HG02973 (cell line): ENCODE data around the gene HDAC3.

Experiments
- ATAC-seq: cut with Tn5 transposase; IDR thresholded peaks from one replicate; pipeline ENCODE4 v1.9.1; 2021; ENCODE audit warnings: moderate library complexity; ENCODE audit not compliant: unreplicated experiment

Gene HDAC3

DNA sequence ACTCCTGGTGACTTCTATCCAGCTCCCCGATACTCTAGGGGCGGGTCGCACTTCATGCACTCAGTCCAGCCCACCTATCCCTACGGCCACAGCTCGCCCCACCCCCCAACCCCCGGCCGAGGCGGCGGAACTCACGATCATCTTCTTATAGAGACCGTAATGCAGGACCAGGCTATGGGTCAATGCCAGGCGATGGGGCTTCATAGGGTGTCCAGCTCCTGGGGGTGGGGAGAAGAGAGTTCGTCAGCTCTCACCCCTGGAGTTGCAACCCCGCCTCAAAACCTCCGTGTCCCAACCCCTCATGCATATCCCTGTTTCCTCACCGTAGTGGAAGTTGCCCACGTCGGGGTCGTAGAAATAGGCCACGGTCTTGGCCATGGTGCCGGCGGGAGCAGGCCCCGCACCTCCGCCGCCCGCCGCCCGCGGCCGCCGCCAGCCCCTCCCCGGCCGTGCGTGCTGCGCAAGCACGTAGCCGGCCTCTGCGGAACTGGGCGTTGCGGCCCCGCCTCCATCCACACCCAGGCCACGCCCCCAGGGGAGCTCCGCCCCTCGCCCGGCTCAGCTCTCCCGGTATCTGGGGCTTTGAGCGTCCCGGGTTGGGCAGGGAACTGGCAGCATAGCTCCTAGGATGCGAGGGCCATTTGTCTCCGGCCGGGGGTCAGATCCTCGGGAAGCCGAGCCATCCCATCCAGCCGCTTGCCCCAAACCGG lies at the start of gene HDAC3, which contains the start of gene RELL2:
HDAC3 (minus strand) TSS at position 437 of the 710 bp plus-strand sequence; CDS start at position 378, 59 bp downstream.
RELL2 (plus strand) TSS at position 585 of the 710 bp plus-strand sequence. CDS start 1,229 bp downstream, outside the sequence.
- peak; percentile 70 for ATAC-seq

DNA sequence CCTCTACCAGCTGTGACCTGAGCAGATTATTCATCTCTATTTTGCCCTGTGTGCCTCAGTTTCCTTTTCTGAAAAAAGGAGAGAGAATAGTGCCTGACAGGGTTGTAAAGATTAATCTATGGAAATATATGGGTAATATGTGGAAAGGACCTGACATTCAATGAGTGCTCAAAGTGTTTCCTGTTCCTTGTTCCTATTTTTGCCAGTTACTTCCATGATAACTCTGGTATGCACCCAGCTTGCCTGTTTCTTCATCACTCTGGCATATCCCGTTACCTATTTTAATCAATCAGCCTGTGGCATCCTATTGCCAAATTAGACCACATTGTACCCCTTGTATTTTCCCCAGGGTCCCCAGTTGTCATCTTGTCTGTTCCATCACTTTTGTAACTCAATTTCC lies 48.9 kb upstream of the HDAC3 start:
- no peak for ATAC-seq

DNA sequence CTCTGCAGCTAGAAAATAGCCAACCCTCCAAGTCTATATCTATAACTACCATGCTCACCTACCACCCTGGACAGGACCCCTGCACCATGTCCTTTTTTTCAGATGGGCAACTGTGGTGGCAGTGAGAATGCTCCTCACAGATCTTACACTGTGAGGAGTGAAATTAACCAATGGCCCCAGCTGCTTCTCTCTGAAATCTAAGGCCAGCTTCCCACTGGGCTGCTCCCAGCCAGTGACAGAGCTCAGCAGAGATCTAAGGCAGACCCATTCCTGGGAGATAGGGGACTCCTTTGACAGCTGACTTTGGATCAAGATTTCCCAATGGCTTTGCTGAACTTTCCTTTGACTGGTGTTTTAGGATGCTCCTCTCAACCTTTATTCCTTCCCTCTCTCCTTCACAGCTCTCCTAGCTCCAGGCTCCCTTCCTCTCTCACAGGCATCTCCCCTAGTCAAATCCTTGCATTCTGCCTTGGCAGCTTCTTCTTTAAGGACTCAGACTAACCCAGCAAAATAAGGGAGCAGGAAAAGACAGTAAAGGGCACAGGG lies 47.0 kb upstream of the HDAC3 start:
- ATAC-seq, result no peak

DNA sequence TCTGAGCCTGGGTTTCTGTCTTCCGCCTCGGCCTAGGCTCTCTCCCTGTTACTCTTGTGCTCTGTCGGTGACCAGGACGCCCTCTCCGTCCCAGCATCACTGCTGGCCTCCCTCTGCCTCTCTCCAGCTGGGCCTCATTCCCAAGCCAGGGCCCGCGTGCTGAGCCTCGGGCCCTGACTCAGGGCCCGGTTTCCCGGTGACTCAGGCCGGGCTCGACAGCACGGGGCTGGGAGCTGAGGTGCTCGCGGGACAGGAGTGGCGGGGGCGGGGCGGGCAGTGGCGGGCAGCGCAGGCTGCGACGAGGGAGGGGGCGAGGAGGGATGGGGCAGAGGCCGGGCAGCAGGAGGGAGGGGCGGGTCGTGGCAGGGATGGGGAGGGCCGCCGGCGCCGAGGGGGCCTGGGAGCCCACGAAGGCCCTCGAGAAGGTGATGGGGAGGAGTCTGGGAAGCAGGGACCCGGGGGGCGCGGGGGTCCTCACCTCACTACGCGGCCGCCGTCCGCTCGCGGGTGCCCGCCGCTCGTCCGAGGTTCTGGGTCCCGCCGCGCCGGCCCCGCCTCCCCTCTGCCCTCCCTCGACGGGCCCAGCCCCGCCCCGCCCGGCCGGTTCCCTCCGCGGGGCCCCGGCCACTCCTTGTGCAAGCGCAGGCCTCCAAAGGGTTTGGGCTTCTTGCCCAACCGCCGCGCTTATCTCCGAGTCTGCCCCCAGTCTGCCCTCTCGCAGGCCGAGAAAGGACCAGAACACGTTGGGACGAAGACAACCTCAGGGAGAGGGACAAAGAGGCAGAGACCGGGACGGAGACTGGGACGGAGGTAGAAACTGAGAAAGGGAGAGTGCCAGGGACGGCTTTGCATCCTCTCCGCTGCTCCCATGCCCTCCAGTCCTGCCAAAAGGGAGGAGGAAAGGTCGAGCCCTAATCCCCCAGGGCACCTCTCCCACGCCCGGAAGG lies 45.3 kb upstream of the HDAC3 start, which contains the start of gene ARAP3:
ARAP3 (minus strand) TSS at position 536 of the 947 bp plus-strand sequence. CDS start 1,744 bp downstream, outside the sequence.
- ATAC-seq, result no peak

DNA sequence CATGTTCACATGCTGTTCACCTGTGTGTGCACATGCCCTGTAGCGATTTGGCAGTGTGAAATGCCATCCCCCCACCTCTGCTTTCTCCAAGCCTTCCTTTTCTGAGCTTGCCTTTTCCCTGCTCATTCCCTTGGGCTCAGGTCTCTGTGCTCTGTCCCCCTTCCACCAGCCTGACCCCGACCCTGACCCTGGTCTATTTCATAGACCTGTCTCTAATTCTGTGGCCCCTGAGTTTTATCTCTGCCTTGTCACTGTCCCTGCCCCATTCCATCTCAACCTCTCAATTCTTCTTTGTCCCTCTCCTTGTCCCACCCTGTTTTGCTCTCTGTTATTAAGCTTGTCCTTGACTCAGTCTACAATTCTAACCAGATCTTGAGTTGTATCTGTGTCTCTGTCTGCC lies 44.6 kb upstream of the HDAC3 start:
- no peak for ATAC-seq

DNA sequence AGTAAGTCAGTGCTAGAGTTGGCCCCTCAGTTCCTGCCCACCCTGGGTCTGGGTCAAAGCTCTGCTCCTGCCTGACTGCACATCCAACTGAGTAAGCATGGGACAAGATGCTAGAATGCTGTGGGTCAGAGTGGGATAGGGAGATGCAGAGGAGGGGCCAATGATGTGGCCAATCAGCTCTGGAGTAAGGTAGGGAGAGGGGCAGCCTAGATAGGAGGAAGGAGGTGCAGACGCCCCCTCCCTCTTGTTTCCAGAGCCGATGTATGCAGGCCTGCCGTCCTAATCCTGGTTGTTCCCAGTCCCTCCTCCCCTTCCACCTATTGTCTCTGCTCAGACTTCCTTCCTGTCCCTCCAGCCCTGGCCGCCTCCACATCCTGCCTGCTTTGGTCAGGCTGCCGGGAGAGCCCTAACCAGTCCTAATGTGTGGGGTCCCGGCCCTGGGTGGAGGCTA lies 44.1 kb upstream of the HDAC3 start:
- no peak for ATAC-seq

DNA sequence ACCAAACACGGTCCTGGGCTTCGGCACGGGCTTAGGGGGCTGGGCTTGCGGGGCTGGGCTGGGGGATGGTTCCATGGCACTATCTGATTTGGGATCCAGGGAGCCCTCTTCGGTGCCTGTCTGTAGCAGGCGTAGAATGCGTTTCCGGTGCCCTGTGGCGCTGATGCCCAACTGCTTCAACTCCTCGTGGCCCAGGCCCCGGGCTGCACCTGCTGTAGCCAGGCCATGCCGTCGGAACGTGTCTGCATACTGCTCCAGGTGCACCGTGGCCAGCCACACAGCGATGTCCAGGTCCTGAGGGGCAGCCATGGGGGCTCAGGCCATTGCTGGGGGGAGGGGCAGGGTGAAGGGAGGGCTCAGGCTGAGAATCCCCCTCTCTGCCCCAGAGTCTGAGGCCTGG lies 43.5 kb upstream of the HDAC3 start:
- ATAC-seq, result no peak

DNA sequence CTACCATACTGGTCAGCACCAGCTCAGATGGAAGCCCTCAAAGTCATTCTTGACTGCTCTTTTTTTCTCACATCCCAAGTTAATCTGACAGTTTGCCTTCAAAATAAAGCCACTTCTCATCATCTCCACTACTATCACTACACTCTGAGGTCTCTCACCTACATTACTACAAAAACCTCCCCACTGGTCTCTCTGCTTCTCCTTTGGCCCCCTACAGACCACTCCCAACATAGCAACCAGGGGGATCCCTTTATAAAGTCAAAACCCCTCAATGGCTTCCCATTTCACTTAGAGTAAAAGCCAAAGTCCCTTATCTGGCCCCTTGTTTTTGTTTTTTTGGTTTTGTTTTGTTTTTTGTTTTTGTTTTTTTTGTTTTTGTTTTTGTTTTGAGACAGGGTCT lies 40.8 kb upstream of the HDAC3 start:
- ATAC-seq, result no peak

DNA sequence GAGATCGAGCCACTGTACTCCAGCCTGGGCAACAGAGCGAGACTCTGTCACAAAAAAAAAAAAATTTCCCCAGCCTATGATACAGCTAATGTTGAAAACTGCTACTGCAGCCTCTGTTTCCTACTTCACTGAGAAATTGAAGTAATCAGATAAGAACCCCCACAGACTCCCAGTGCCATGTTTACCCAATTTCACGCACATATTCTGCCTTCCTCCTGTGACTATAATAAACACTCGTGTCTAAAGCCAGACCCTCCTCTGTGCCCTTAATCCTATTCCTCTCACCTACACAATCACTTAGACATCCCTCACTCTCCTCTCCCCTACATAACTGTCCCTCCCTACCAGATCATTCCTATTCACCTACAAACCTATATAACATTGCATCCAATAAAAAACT lies 39.0 kb upstream of the HDAC3 start:
- ATAC-seq, result no peak

DNA sequence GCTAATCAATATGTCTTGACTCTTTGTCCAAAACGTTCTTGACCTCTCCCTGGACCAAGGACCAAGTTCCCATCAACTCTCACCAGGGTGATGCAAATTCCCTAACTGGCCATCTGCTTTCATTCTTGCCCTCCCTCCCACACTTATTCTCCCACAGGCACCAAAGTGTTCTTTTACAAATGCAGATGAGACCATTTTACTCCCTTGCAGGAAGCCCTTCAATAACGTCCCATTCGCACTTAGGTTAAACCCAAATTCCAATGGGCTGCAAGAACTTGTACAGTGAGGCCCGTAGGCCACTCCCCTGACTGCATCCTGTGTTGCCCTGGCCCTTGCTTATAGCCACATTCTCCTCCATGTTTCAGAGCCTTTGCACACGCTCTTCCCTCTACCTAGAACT lies 38.1 kb upstream of the HDAC3 start:
- no peak for ATAC-seq

DNA sequence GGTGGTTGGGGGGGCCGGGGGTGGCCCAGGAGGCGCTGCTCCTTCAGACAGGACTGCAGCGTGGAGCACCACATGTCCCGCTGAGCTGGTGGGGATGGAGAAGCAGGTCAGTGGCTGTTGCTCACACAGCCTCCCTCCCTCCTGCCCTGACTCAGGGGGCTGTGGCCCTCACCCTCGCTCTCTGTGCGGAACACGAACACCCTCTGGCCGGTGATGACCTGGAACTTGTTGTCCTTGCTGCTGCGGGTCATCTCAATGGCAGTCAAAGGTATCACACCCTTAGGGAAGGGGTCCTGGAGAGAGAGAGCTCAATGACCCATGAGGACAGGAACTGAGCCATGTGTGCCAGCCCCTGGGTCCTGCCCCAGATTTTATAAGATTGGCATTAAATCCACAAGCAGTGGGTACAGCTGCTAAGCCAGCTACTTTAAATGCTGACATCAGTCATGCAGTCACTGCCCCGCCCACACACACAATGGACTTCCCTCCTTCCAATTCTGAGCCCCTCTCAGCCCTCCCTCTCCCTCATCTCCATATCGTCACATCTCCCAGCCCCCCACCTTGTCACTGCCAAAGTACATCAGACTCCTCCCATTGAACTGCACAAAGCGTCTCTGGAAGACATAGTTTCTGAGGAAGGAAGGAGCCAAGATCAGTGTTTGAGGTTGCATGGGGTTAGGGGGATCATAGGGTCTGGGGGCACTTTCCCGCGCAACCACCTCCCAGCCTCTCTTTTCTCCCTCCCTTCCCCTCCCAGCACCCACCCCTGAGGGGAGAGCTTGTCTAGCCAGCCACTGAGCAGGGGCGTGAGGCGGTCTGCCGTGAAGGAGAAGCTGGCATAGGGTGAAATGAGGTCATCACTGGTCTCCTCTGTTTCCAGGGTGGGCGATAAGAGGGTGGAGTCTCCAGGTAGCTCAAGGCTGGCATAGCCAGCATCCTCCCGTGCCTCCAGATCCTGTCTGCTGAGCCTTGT lies 36.5 kb upstream of the HDAC3 start:
- ATAC-seq, result no peak

DNA sequence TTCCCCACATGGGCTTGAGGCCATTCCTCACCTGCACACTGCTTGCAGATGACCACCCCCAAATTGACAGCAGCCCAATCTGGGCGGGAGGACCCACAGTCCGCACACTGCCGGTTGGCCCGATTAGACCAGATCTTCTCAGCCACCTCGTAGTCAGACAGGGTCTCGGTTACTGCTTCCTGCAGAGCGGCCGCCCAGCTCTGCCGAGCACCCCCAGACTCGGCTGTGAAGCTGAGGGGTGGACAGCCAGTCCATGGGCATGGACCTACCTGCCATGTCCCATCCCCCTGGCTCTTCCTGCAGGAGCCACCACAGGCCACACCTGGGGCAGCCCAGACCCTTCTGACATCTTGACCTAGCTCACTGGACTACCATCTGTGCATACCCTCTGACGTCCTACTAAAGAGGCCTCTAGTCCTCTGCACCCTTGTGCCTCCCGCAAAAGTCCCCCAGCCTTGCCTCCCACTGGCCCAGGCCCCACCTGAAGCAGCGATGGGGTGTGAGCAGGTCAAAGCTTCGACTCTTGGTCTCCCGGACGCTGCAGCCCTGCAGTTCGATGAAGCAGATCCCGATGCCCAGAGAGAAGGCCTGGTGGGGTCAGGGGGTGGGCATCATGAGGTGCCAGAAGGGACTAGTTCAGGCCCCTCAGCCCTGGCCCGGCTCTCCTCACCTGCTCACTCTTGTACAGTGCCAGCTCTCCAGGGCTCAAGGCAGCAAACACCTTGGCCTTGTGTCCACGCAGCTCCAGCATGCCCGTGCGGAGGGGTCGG lies 35.6 kb upstream of the HDAC3 start:
- no peak for ATAC-seq

DNA sequence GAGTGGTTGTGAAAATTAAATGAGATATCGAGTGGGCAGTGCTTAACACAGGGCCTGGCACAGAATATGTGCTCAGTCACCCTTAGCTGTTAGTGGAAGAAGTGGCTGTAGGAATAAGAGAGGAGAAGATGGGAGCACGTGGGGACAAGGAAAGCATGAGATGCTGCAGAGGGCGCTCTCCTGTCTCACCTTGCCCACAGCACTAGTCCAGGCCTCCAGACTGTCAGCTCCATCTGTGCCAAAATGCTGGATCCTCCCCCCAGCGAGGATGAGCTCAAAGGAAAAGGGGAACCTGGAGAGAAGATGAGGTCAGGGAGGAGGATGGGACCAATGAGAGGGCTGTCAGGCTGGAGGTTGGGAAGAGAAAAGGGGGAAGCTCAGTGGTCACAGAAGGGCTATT lies 32.9 kb upstream of the HDAC3 start:
- no peak for ATAC-seq

DNA sequence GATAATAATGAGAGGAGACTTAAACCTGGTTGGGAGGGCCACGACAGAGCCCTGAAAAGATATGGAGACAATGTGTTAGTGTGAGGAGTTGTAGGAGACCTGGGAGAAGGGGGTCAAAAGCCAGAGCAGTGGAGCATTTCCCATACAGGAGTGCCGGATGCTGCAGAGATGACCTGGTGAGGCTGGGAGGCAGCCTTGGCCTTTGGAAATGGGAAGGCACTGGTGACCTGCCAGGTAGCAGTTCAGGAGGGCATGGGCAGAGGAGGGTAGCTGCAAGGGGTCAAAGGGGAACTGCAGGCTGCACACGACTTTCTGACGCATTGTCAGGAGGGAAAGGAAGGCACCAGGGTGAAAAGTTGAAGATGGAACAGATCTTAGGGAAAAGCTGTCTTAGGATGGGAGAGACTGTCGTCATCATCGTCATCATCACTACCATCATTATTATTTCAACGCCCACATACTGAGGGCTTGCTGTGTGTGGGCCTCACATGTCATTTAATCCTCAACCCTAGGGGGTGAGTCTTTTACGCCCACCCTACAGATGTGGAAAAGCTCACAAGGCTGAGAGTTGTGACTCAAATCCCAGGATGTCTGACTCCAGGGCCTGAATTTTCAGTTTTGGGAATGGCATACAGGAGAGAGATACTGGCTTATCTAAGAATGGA lies 32.1 kb upstream of the HDAC3 start:
- ATAC-seq, result no peak

DNA sequence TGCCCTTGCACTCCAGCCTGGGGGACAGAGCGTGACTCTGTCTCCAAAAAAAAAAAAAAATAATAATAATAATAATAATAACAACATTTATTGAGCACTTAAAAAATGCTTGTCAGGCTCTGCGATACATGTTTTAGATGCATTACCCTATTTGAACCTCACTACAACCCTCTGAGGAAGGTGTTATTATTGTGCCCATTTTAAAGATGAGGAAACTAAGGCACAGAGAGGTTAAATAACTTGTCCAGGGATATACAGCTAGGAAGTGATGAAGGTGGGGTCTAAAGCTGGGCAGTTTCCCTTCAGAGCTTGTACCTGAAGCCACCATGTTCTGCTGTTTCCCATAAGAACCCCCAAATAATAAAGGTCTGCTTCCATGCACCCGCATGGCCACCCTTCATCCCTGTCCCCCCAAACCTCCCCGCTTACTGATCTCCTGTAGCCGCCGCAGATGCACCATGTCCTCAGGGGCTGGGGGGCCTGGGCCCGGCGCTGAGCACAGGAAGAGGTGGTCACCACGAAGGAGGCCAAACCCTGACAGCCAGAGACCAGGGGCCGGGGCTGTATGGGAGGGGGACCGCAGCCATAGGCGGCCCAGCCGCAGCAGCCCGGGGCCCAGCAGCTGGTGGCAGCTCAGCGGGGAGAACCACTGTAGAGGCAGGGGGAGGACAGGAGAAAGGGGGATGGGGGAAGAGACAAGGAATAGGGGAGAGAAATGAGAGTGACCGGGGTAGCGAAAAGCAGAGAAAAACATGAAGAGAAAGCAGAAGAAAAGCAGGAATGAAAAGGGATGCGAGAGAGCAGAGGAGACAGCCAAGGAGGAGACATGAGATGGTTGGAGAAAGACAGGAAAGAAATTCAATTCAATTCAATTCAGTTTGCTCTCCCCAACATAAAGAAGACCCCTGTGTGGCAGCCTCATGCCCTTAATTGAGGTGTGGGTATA lies 29.6 kb upstream of the HDAC3 start:
- no peak for ATAC-seq

DNA sequence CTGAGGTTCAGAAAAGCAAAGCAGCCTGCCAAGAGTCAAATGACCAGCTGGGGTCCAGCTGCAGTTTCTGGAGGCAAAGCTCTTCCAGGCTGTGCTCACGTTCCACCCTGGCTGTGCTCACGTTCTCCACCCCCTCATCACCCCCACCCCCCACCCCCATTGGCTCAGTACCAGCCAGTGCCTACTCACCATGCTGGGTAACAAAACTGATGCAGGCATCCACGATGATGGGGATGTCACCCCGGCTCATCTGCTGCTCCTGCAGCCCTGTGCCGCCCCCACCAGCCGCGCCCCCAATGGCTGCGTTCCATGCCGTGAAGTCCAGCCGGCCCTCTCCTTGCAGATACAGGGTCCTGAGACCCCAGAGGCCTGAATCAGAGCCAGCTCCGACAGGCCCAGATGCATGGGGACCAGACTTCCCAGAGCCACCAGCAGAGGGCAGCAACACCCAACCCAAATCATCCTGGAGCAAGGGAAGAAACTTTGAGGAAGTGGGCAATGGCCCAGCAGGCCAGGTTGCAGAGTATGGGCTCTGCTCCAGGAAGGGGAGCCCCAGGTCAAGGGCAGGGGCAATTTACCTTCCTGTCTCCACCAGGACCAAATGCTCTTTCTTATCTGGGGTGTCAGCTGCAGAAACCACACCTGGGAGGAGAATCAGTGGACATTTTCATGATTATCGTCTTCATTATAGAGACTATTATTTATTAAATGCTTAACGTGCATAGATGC lies 28.2 kb upstream of the HDAC3 start:
- peak; percentile 80 for ATAC-seq

DNA sequence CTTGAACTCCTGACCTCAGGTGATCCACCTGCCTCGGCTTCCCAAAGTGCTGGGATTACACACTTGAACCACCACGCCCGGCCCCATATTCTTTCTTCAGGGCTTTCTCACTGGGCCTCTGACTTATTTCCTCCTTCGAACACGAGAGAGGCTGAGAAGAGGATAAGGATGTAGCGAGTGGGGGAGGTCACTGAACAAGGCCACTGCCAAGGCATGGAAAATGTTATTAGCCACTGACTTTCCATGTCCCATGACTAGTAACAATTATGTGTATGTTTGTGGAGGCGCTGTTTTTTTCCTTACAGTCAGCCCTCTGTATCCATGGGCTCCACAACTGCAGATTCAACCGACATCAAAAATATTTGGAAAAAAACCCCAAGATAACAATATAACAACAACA lies 26.9 kb upstream of the HDAC3 start:
- no peak for ATAC-seq
